ENCODE measurements around the gene KRT7. TPM values are rescaled to one million over a fixed set of nuclear protein-coding genes. Genes with fewer than 3 reads are reported as not detected.

KRT7 gene
- total RNA-seq, 4 donors from 2014 or later: 95.8 to 176 (median 123) TPM

- no peak for DNase-seq (ENCODE audit: low spot score in 2 of 2)
- TF ChIP-seq EP300 (IDR thresholded peaks at IDR 0.05) (no peak), POLR2AphosphoS5 (IDR thresholded peaks at IDR 0.05) (peak in 2 of 3 donors; percentile 47 to 54)
- TF ChIP-seq, protein P1, sequence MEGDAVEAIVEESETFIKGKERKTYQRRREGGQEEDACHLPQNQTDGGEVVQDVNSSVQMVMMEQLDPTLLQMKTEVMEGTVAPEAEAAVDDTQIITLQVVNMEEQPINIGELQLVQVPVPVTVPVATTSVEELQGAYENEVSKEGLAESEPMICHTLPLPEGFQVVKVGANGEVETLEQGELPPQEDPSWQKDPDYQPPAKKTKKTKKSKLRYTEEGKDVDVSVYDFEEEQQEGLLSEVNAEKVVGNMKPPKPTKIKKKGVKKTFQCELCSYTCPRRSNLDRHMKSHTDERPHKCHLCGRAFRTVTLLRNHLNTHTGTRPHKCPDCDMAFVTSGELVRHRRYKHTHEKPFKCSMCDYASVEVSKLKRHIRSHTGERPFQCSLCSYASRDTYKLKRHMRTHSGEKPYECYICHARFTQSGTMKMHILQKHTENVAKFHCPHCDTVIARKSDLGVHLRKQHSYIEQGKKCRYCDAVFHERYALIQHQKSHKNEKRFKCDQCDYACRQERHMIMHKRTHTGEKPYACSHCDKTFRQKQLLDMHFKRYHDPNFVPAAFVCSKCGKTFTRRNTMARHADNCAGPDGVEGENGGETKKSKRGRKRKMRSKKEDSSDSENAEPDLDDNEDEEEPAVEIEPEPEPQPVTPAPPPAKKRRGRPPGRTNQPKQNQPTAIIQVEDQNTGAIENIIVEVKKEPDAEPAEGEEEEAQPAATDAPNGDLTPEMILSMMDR (IDR thresholded peaks at IDR 0.05): no peak
- H3K27me3 ChIP-seq: no peaks in the 10 kb centered on the region
- no peaks in the 10 kb centered on the region for H3K9me3 ChIP-seq
- WGBS: 53% methylated on average over 11 of the region's 11 CpGs
- peak overlapping the region; percentile 61 for H3K27ac ChIP-seq
- peaks cover 58% of the 10 kb centered on the region for H3K4me1 ChIP-seq
- no peak overlapping the region for H3K4me3 ChIP-seq
- H3K36me3 ChIP-seq: no peaks in the 10 kb centered on the region
These were observed 35.4 kb upstream of the KRT7 start for GRCh38 chr12:52197371-52198231.

DNA sequence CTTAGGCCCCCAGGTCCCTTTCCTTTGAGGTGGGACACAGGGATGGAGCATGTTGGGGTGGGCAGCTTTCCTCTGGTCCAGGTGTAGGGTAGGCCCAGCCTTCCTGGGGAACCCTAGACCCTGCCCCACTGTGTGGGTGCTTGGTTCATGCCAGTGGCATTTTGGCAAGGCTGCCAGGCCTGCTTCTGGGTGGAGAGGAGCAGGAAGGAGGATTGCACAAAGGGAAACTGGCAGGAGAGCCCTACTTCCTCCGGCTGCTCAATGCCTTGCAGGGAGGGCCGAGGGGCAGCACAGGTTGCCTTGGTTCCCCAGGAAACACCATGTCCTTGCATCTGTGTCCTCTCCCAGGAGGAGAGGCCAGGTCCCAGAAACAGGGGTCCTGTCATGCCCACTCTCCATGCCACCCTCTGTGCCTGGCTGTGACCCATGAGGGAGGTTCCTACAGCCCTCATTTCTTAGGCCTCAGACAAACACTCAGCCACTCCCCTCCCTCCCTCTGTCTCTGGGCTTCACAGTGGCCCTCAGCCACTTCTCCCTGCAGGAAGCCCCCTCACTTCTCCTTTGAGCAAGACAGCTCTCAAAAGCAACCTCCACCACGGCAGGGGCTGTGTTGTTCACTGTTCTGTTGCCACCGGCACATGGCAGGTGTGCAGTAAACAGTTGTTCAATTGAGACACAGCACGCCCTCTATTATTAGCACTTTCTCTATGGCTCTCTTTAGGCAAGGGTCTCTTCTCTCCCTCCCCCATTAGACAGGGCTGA, 34.4 kb upstream of the KRT7 start:
- H3K27me3 ChIP-seq: no peaks in the 10 kb centered on the region
- H3K4me1 ChIP-seq: peaks cover 58% of the 10 kb centered on the region
- no peaks in the 10 kb centered on the region for H3K36me3 ChIP-seq
- TF ChIP-seq POLR2AphosphoS5 (IDR thresholded peaks at IDR 0.05) (no peak), EP300 (IDR thresholded peaks at IDR 0.05) (no peak), POLR2A (IDR thresholded peaks at IDR 0.05) (no peak)
- TF ChIP-seq, protein P1 (IDR thresholded peaks at IDR 0.05): no peak
- no peak overlapping the region for H3K4me3 ChIP-seq
- WGBS: 54% methylated on average over 4 of the region's 5 CpGs
- no peak for DNase-seq (ENCODE audit: low spot score in 2 of 2)
- H3K9me3 ChIP-seq: no peaks in the 10 kb centered on the region
- H3K27ac ChIP-seq: peak overlapping the region; percentile 61

DNA sequence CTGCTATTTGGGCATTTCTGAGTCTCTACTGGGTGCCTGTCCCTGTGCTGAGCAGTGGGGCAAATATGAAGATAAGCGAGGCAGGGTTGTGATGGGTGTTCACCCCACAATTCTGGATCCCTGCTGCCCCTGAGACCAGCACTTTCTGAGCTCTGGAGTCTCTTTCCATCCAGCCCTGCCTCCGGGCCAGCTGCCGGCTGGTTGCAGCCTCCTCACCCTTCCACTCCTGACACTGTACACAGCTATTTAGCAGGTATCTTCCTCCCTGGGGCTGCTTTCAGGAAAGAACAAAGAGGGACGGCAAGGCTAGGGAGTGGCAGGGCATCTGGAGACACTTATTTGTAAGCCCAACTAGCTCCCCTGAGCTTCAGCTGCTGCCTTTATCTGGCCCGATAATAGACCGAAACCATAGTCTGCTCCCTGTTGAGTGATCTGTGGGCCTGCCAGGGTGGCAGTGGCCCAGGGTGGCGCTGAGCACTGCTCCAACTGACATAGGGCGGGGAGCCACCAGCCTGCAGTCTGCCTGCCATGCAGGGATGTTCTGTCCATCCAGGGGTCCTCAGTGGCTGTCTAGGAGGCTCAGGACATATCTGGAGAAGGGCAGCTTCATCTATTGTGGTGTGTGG, 33.6 kb upstream of the KRT7 start:
- Histone ChIP-seq H3K27me3 (no peaks in the 10 kb centered on the region), H3K4me1 (peaks cover 57% of the 10 kb centered on the region), H3K36me3 (no peaks in the 10 kb centered on the region), H3K4me3 (no peak overlapping the region), H3K9me3 (no peaks in the 10 kb centered on the region), H3K27ac (peak overlapping the region; percentile 61)
- no peak for DNase-seq (ENCODE audit: low spot score in 2 of 2)
- 65% methylated on average over 8 of the region's 8 CpGs for WGBS
- TF ChIP-seq, protein P1 (IDR thresholded peaks at IDR 0.05): no peak
- no peak for TF ChIP-seq POLR2A (IDR thresholded peaks at IDR 0.05)
- TF ChIP-seq POLR2AphosphoS5 (IDR thresholded peaks at IDR 0.05): no peak
- no peak for TF ChIP-seq EP300 (IDR thresholded peaks at IDR 0.05)

DNA sequence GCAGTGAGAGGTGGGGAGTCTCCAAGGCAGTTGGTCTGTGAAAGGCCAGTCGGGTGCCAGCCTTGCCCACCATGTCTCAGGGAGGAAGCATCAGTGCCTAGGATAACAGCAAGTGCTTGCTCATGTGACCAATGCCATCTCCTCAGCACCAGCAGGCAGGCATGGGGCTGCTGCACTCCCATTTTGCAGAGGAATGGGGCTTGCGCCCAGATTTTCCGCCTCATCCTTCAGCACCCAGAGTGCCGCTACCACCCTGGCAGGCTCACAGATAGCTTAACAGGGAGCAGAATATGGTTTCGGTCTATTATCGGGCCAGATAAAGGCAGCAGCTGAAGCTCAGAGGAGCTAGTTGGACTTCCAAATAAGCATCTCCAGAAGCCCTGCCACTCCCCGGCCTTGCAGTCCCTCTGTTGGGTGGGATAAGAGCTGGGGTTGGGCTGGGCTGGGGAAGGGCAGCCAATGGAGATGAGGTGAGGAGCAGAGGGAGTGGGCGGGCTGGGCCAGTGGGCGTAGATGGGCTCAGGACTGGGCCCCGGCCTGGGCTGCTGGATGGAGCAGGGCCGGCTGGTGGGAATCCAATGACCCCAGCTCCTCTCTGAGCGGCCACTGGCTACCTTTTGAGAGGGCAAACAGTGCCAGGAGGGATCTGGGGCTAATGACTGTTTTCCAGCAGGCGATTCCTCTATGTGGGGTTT, 32.8 kb upstream of the KRT7 start:
- H3K9me3 ChIP-seq: no peaks in the 10 kb centered on the region
- no peaks in the 10 kb centered on the region for H3K27me3 ChIP-seq
- DNase-seq (ENCODE audit: low spot score in 2 of 2): no peak
- H3K4me3 ChIP-seq: no peak overlapping the region
- H3K27ac ChIP-seq: peak overlapping the region; percentile 61
- 98% methylated on average over 11 of the region's 13 CpGs for WGBS
- H3K36me3 ChIP-seq: no peaks in the 10 kb centered on the region
- peaks cover 61% of the 10 kb centered on the region for H3K4me1 ChIP-seq
- TF ChIP-seq, protein P1 (IDR thresholded peaks at IDR 0.05): no peak
- no peak for TF ChIP-seq EP300 (IDR thresholded peaks at IDR 0.05)
- no peak for TF ChIP-seq POLR2A (IDR thresholded peaks at IDR 0.05)
- TF ChIP-seq POLR2AphosphoS5 (IDR thresholded peaks at IDR 0.05): no peak

Data from suprapubic skin (tissue), 4 donors.